HG03175 (cell line): Measurements from ENCODE around the gene OR13J1.
"Not testable (repeated sequence)": the region's sequence is repeated elsewhere in the genome, so short reads cannot be mapped to it uniquely, and the experiment has no call there.

ENCODE experiments used
- ATAC-seq: cut with Tn5 transposase; IDR thresholded peaks from one replicate; pipeline ENCODE4 v1.9.1; 2021; ENCODE audit warnings: mild to moderate bottlenecking, moderate library complexity; ENCODE audit not compliant: unreplicated experiment

The OR13J1 gene, protein sequence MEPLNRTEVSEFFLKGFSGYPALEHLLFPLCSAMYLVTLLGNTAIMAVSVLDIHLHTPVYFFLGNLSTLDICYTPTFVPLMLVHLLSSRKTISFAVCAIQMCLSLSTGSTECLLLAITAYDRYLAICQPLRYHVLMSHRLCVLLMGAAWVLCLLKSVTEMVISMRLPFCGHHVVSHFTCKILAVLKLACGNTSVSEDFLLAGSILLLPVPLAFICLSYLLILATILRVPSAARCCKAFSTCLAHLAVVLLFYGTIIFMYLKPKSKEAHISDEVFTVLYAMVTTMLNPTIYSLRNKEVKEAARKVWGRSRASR

DNA sequence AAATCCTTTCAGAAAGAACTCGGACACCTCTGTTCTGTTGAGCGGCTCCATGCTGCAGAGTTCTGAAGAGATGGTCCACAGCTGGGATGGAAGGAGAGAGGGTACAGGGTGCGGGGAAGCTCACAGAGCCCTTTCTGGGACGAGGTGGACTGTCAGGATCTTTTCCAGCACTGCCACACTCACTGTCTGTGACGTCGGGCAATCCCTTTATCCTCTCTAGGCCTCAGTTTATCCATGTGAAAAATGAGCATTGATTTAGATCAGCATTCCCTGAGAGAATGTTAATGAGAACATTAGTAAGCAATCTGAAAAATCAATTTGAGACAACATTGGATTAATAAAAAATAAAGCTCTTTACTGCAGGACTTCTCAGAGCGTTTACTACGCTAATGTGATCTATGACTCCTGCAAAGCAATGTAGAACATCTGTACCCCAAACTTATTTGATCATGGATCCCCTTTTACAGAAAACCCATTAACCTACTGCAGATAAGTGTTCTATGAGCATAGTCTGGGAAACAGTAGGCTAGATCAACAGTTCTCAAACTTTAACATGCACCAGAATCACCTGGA, at the start of gene OR13J1:
OR13J1 (minus strand) TSS at position 51 of the 573 bp plus-strand sequence; CDS start at position 51, 0 bp downstream.
- no peak for ATAC-seq

DNA sequence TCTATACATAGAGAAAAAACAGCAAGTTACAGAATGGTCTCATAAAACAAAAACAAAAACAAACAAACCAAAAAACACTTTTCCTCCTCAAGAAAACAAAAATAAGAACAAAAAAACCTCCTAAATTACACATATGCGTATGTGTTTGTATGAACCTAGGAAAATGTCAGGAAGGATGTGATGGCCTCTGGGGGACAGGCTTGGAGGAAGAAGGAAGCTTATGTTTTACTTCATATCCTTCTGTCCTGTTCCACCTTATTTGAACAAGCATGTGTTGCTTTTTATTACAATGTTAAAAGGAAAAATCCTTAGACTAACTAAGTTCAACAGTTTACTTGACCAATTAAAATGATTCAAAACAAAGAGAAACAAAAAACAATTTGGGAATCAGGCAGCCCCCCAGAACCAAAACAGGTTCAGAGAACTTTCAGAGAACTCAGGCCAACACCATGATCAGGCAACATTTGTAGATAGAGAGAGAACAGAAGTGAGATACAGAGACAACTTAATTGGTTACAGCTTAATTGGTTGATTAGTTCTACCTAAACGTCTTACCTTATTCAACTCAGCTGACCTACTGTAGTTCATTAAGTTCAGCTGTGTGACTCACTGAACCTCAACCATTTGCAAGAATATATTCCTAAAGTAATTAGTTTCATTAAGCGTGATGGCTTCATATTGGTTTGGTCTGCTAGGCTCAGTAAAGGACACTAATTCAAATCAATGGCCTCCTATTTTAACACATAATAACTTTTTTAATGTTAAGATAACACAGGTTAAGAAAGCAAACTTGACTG, 49.2 kb upstream of the OR13J1 start:
- ATAC-seq = no peak

DNA sequence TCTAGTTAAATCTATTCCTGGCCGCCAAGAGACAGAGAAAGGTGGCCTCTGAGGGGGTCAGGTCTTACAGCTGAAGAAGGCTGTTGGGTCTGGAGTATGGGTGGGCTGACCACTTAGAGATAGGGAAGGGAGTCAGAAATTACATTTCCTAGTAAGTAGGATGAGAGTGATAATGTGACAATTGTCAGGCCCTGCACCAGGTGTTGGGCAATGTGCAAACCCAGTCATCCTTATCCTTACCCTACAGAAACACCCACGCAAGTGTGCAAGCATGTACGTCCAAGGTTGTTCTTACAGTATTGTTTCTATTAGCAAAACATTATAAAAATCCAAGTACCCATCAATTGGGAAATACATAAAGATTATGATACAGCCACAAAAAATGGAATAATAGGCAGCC, 48.6 kb upstream of the OR13J1 start:
- ATAC-seq = no peak

DNA sequence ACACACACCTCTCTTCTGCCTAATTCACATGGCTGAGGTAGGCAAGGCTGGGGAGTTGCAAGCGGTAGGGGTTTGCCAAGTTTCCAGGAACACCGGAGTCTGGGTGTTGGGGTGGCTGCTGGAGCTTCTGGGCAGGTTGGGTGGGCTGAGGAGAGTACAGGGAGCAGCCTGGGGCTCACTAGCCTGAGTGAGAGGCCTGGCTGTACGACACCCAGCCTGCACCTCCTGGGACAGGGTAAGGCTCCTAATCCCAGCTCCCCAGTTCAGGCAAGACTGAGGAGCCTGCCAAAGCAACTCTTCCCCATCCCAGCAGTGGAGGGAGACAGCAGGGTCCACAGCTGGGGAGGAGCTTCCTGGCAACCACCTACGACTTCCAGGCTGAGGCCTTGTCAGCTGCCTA, 47.1 kb upstream of the OR13J1 start:
- ATAC-seq = no peak

DNA sequence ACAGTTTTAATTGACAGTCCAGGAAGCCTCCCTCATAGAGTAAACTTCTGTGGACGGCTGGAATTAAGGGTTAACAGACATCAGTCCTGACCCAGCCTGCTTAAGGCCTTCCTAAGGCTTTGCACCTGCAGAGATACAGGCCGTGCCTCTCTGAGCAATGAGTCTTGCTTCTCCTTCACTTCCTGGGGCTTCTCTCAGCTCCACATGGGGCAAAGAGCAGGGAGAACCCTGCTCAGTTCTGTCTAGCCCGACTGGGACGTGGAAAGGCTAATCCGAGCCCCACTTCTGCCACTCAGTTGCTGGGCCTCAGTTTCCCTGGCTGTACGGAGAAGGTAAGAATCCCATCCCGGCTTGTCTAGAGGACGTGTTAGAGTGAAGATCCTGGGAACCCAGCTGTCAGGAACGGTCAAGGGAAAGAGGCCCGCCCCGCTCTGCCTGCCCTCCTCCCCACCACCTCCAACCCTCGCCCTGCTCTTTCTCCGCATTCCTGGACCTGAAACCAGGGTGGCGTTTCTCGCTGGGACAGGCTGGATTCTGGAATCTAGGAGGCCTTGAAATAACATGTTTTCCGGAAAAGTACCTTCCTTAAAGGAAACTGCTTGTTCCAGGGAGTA, 45.6 kb upstream of the OR13J1 start:
- no peak for ATAC-seq

DNA sequence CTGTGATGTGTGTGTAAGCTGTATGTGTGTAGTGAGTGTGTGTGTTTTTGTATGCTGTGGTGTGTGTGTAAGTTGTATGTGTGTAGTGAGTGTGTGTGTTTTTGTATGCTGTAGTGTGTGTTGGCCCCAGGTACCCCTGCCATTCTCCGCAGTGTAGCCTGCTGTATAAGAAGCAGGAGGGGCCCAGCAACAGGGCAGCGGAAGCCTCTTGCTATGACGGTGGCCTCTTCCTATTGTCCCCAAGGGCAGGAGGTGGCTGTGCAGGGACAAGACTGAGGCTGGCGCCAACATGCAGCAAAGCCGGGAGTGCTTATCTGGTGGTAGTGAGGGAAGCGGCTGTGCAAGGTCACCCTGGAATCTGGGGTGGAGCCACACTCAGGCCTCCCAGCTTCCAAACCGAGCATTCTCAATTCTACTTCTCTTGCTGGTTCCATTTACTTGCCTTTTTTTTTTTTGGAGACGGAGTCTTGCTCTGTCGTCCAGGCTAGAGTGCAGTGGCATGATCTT, 44.2 kb upstream of the OR13J1 start:
- no peak for ATAC-seq

DNA sequence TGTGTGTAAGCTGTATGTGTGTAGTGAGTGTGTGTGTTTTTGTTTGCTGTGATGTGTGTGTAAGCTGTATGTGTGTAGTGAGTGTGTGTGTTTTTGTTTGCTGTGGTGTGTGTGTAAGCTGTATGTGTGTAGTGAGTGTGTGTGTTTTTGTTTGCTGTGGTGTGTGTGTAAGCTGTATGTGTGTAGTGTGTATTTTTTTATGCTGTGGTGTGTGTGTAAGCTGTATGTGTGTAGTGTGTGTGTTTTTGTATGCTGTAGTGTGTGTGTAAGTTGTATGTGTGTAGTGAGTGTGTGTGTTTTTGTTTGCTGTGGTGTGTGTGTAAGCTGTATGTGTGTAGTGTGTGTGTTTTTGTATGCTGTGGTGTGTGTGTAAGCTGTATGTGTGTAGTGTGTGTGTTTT, 43.2 kb upstream of the OR13J1 start:
- ATAC-seq = not testable (repeated sequence)

DNA sequence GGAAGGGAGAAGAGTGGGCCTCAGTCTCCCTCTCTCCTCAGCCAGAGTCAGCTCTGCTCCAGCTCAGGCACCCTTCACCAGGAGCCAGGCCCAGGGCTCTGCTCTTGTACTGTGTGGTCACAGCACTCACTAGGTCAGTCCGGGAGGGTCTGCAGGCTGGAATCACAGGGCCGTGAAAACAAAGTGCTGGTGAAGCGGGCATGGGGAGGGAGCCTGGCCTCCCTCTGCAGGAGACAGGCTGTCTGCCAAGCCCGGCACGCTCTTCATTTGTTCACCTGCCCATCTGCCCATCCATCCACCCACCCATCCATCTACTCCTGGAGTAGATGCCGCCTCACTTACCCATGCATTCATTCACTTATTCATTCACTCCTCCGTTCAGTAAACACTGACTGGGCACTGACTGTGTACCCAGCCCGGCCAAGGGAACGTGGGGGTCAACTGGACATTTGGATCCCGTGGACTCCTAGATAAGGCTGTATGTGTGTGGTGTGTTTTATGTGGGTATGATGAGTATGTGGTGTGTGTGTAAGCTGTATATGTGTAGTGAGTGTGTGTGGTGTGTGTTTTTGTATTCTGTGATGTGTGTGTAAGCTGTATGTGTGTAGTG, 42.7 kb upstream of the OR13J1 start:
- no peak for ATAC-seq

DNA sequence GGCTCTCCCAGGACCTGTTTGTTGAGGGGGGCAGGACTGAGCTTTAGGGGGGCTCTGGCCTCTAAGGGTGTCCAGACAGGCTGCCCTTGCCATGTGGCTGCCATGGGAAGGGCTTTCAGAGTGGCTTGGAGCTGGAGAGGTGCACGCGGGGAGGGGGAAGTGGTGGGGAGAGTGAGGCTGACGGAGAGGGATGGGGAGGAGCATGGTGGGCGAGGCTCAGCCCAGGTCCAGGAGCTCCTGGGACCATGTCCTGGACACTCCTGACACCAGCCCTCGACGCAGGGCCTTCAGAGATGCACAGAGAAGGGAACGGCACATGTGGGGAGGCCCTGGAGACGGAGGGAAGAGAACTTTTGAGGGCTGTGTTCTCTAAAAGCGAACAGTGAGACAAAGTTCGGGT, 41.5 kb upstream of the OR13J1 start:
- no peak for ATAC-seq

DNA sequence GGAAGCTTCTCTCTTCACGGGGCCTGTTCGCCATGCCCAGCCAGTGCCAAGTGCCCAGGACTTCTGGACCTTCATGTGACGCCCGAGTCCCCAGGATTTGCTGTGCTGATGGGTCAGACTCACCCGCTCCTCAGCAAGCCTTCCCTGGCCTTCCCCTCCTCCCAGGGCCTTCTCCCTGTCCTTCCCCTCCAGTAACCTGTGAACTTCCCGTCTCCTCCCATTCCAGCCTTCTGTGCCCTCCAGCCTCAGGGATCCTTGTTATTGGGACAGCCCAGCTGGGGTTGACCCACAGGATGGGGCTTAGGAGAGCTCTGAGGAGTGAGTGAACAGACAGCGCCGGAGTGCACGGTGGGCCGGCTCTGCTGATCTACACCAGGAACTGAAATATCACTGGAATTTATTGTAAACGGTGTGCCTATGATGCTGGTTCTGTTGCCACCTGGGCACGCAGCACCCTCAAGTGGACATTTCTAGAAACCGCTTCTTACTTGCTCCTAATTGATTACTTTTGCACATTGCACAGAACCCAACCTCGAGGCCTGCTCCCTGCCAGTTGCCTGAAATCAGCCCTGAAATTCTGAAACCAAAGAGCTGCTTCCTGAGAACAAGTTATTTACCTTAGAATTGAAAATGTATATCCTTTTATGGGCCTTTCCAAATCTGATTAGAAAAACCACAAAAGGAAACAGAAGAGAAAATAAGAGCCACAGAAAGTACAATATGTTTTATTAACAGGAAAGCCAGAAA, 40.6 kb upstream of the OR13J1 start:
- ATAC-seq = no peak

DNA sequence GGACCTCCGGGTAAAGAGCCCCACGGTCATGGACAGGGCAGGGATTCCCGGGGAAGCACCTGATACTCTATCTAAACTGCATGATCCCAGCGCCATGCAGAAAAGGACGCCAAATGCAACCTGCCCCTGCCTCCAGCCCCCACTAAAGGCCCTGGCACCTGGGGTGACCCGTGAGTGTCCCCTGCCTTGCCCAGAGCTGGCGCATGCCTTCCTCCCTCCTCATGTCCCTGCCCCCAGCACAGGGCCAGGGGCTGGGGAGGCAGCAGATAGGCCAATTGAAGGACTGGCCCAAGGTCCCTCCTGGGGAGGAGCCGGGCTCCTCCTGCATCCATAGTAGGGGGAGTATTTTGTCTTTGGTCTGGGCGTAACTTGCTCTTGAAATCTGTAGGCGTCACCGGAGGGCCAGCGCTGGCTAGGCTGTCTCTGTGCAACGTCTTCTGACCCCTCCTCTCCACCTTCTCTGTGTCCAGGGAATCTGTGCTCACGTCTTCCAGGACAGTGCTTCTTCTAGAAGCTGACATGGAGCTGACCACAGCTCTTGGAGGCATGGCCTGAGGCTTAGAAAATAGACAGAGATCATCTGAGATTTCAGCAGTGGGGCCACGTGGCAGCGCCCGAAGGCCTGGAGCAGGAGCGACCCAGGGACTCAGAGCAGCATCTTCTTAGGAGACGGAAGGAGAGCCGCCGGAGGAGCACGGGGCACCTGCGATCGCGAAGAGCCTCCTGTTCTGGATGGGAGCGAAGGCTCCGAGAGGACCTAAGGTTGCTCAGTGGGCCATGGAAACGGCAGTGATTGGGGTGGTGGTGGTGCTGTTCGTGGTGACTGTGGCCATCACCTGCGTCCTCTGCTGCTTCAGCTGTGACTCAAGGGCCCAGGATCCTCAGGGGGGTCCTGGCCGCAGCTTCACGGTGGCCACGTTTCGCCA, 39.7 kb upstream of the OR13J1 start:
- ATAC-seq = no peak

DNA sequence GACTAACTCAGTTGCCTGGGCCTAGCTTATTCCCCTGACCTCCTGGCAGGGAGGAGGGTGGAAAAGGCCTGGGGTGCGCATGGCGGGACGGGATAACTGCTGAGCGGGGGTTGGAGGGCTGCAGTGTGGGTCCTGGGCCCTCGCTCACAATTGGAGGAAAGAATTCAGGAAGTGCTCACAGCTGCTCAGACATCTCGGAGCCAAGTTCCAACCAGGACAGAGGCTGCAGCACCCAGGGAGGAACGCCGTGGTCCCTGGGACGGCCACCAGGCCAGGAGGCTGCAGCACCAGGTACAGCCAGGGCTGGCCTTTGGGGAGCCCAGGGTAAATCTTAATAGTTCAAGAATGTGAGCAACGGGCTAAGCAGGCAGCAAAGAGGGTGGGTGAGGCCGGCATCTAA, 39.1 kb upstream of the OR13J1 start, which contains the start of gene SPAAR:
SPAAR (plus strand) TSS at position 217 of the 400 bp plus-strand sequence. CDS start 974 bp downstream, outside the sequence.
- ATAC-seq = no peak

DNA sequence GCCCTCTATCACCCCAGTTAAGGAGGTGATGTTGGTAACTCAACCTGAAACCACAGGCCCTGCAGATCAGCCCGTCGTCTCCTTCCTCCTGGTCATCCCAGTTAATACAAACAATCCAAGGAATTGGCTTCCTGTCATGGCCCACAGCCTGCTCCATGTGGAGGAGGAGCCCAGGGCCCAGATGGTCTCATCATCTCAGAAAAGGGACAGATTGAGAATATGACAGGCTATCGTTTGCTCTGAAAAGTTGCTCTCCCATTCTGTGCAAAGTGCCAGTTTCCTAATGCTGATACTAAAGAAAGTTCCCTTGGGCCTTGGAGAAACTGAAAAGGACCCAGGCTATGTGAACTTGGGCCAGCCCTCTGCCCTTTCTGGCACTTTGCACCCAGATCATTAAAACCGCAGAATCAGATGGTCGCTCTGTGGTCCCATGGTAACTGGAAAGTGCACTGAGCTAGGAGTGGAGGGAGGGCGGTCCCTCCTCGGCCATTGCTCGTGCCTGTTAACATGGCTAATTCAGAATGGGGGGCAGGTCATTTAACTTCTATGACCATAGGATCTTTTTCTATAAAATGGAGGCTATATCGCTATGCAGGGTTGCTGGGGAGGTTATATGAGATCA, 38.4 kb upstream of the OR13J1 start:
- no peak for ATAC-seq

DNA sequence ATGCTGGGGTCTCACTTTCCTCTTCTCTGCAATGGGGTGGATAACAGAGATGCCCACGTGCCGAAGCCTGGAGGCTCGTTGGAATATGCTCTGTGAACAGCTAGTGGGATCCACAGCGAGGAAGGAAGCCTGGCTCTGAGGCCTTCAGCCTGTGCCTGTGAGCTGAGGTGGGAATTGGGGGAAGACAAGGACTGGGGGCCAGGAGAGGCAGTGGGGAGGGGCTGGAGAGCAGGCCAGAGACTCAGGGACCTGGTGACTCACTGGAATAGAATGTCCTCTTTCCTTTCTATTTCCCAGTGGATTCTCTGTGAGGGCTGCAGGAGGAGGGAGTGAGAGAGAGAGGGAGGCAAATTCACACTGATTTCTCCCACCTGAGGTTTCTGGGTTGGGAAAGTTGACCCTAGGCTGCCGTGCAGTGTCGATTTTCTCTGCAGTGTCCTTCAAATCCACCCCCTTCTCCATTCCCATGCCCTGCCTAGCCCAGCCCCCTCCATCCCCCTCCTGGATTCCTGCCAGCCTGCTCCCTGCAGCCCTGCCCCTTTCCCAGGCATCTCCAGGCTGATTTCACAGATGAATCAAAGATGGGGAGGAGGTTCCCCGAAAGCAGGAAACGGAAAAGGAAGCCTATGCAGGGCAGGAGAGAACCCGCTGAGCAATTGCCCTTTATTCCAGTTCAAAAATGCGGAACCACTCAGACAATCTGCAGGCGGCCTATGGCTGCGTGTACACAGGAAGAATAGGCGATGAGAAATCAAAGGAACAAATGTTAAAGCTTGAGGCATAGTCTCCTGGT, 37.7 kb upstream of the OR13J1 start:
- ATAC-seq = no peak

DNA sequence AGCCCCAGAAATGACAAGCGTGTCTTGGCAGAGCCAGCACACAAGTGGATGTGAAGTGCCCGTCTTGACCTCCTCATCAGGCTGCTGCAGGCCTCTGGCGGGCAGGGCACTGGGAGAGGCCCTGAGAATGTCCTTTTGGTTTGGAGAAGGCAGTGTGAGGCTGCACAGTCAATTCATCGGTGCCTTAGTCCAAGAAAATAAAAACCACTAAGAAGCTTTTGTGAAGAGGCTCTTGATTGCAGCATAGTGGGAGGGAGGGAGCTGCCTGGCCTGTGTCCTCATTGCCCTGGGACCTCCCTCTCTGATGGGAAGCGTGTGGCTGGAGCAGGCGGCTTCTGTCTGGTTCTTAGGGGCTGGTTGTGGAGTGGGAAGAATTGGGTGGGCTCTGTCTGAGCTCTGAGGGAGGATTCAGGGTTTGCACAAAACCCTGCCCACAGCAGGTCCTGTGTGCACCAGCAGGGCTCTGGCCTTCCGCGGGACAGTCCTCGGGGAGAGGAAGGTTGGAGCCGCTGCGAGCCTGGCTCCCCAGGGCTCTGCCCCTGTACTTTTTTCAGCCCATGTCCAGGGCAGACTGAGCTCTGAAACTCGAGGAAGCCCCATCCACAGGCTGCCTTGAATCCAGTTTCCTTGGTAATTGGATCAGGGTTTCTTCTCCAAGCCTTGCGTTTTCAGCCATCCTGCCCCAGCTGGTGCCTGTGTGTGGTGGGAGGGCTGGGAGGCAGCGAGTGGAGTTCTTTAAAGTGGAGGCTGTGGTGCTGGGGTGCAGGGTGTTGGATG, 36.9 kb upstream of the OR13J1 start:
- ATAC-seq = no peak

DNA sequence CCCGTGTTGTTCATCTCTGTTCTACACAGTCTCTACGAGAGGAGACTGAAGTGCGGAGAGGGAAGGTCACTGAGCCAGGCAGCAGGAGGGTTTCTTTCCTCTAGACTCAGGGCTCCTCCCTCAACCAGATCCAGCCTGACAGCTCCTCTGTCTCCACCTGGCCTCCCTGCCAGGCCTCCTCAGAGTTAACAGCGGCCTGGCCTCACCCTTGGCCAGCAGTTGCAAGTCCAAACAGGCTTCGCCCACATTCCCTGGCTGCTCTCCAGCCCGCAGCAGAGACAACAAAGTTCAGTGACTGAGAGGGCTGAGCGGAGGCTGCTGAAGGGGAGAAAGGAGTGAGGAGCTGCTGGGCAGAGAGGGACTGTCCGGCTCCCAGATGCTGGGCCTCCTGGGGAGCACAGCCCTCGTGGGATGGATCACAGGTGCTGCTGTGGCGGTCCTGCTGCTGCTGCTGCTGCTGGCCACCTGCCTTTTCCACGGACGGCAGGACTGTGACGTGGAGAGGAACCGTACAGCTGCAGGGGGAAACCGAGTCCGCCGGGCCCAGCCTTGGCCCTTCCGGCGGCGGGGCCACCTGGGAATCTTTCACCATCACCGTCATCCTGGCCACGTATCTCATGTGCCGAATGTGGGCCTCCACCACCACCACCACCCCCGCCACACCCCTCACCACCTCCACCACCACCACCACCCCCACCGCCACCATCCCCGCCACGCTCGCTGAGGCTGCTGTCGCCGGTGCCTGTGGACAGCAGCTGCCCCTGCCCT, 35.9 kb upstream of the OR13J1 start, which contains the start of gene HRCT1:
HRCT1 (plus strand) TSS at position 291 of the 768 bp plus-strand sequence; CDS start at position 377, 86 bp downstream.
- no peak for ATAC-seq
